ENCODE data around the gene RPS28.
"Not testable (repeated sequence)": the region's sequence is repeated elsewhere in the genome, so short reads cannot be mapped to it uniquely, and the experiment has no call there.

The RPS28 gene
- 172 to 244 (median 195) reads per million in 9 experiments for total RNA-seq

DNA sequence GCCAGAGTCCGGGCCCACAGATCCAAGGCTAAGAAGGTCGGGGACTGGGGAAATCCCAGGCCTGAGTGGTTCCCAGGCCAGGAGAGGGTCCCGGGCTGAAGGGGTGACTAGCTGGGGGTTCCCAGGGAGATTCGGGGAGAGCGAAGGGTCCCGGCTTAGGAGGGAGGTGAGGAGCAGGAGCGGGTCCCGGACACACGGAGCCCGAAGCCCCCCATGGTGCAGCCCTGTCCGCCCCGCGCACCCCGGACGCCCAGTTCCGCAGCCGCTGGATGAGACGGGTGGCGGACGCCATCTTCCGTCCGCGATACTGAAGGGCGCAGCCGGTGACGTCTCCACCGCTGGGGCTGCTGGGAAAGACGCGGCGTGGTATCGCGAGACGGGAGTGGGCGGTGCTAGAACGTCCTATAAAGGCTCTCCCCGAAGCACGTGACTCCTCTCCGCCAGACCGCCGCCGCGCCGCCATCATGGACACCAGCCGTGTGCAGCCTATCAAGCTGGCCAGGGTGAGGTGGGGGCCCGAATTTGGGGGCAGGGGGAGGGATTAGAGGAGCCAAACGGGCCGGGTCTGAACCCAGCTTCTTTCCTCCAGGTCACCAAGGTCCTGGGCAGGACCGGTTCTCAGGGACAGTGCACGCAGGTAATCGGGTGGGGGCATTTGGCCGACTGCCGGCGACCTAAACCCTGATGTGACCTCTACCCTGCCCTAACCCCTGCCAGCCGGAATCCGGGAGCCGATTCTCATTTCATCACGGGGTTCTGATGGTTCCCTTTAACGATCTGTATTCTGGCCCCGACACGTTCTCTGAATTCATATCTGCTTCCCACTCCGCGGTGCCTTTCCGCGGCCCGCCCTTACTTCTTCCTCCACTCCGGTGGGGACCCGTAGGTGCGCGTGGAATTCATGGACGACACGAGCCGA, at the start of gene RPS28, which contains the start of gene NDUFA7:
Gene RPS28 (plus strand): TSS at position 430 of the 919 bp plus-strand sequence. CDS start 35 bp downstream, at position 465.
Gene NDUFA7 (minus strand): TSS at position 309 of the 919 bp plus-strand sequence. CDS start 17 bp downstream, at position 292.
- Mint-ChIP-seq H3K27me3 (no peaks in the 10 kb centered on the region), H3K9me3 (no peaks in the 10 kb centered on the region), H3K27ac (peak within 1 kb of the TSS; percentile 98 to 99), H3K4me3 (peak within 1 kb of the TSS; percentile 95 to 98), H3K4me1 (ENCODE audit: low read depth in 2 of 2) (peaks cover 20 to 22% of the 10 kb centered on the region in 2 donors), H3K36me3 (ENCODE audit: insufficient read depth) (peaks cover 49% of the 10 kb centered on the region)
- ATAC-seq (replicated peaks) = peak; percentile 94
- peak; percentile 96 to 98 (median 97) for DNase-seq

DNA sequence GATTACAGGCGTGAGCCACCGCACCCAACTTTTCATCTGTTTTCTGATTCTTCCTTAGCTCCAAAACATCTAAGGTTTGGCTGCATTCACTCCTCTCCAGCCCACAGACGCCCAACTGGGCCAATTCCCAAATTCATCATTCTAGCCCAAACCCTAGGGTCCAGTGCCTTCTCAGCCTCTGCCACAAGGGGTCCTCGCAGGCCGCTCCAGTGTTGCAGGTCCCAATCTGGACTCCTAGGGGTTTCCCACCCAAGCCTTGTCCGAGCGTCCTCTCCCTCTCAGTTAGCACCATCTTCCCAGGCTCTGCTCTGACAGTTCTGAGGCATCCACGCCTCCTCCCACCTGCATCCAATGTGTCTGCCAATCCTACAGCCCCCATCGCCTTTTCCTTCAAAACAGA, 44.8 kb upstream of the RPS28 start:
- not testable (repeated sequence) for DNase-seq; H3K27me3 Mint-ChIP-seq; H3K9me3 Mint-ChIP-seq; H3K4me3 Mint-ChIP-seq; H3K27ac Mint-ChIP-seq; H3K4me1 Mint-ChIP-seq (ENCODE audit: low read depth in 2 of 2); H3K36me3 Mint-ChIP-seq (ENCODE audit: insufficient read depth)
- ATAC-seq (replicated peaks) = peak; percentile 61

DNA sequence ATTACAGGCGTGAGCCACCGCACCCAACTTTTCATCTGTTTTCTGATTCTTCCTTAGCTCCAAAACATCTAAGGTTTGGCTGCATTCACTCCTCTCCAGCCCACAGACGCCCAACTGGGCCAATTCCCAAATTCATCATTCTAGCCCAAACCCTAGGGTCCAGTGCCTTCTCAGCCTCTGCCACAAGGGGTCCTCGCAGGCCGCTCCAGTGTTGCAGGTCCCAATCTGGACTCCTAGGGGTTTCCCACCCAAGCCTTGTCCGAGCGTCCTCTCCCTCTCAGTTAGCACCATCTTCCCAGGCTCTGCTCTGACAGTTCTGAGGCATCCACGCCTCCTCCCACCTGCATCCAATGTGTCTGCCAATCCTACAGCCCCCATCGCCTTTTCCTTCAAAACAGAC, 30.0 kb upstream of the RPS28 start:
- not testable (repeated sequence) for H3K27ac Mint-ChIP-seq

DNA sequence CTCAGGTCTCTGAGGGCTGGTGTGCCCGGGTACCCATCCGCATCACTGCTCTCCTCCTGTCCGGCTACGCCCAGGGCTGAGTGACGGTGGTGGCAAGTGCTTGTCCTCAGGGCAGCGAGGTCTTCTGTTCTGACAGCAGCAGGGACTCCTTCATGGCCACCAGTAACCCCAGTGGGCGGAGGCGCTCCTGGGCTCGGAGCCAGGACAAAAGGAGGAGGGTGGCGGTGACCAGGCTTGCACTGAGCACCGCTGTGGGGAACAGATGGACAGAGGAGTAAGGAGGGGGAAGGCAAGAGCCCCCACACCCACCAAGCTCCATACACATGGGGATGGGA, 19.0 kb upstream of the RPS28 start:
- no peaks in the 10 kb centered on the region for H3K27me3 Mint-ChIP-seq
- peaks cover 6% of the 10 kb centered on the region for H3K36me3 Mint-ChIP-seq (ENCODE audit: insufficient read depth)
- H3K9me3 Mint-ChIP-seq = no peaks in the 10 kb centered on the region
- H3K27ac Mint-ChIP-seq = no peak overlapping the region
- H3K4me1 Mint-ChIP-seq (ENCODE audit: low read depth in 2 of 2) = peaks cover 15 to 21% of the 10 kb centered on the region in 2 donors
- no peak overlapping the region for H3K4me3 Mint-ChIP-seq
- no peak for DNase-seq
- no peak for ATAC-seq (replicated peaks)

More for the DNA sequence above, 30.0 kb upstream of the RPS28 start:
- not testable (repeated sequence) for DNase-seq; H3K9me3 Mint-ChIP-seq; H3K27me3 Mint-ChIP-seq; H3K4me3 Mint-ChIP-seq; H3K4me1 Mint-ChIP-seq (ENCODE audit: low read depth in 2 of 2); H3K36me3 Mint-ChIP-seq (ENCODE audit: insufficient read depth)
- ATAC-seq (replicated peaks) = peak; percentile 51

DNA sequence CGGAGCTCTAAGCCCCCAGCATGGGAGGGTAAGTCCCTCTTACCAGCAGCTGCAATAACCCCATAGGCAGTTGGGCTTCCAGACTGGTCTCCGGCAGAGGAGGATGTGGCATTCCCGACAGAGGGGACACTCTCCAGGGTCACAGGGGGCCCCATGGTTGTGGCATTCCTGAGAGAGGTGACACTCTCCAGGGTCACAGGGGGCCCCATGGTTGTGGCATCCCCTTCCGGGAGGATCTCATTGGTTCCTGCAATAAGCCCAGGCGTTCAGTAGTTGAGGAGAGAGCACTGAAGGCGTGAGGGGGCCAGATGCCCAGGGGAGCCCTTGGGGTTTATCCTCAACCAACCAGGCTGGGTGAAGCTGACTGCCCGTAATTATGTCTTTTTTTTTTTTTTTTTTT, 18.6 kb upstream of the RPS28 start:
- Mint-ChIP-seq H3K4me1 (ENCODE audit: low read depth in 2 of 2) (peaks cover 19 to 25% of the 10 kb centered on the region in 2 donors), H3K9me3 (no peaks in the 10 kb centered on the region), H3K36me3 (ENCODE audit: insufficient read depth) (peaks cover 10% of the 10 kb centered on the region), H3K27me3 (no peaks in the 10 kb centered on the region), H3K4me3 (no peak overlapping the region), H3K27ac (no peak overlapping the region)
- ATAC-seq (replicated peaks) = no peak
- no peak for DNase-seq

DNA sequence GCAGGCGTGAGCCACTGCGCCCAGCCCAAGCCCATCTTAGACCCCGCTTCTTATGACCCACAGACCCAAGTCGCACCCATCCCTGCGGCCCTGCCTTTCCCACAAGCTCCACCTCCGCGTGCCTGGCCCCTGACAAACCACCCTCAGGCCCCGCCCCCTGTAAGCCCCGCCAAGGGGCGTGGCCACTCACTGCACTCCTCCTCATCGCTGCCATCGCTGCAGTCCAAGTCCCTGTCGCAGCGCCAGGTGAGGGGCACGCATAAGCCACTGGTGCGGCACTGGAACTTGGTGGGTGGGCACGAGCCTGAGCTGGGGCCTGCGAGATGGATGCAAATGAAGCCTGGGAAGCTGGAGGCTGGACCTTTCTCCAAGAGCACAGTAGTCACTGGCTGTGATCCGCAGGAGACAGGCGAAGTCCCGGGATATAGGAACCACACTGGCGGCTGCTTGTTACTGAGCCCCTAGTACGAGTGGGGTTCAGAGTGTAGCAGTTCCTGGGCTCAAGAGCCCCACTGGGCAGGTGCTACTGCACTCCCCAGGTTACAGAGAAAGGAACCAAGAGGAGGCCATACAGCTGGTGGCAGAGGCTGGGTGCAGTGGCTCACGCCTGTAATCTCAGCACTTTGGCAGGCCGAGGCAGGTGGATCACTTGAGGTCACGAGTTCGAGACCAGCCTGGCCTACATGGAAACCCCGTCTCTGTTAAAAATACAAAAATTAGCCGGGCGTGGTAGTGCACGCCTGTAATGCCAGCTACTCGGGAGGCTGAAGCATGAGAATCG, 16.3 kb upstream of the RPS28 start:
- peak overlapping the region in 1 of 2 donors; percentile 95 for H3K4me3 Mint-ChIP-seq
- DNase-seq = no peak
- H3K27me3 Mint-ChIP-seq = no peaks in the 10 kb centered on the region
- no peak overlapping the region for H3K27ac Mint-ChIP-seq
- peaks cover 19% of the 10 kb centered on the region for H3K36me3 Mint-ChIP-seq (ENCODE audit: insufficient read depth)
- no peaks in the 10 kb centered on the region for H3K9me3 Mint-ChIP-seq
- ATAC-seq (replicated peaks) = no peak
- H3K4me1 Mint-ChIP-seq (ENCODE audit: low read depth in 2 of 2) = peaks cover 31 to 35% of the 10 kb centered on the region in 2 donors

DNA sequence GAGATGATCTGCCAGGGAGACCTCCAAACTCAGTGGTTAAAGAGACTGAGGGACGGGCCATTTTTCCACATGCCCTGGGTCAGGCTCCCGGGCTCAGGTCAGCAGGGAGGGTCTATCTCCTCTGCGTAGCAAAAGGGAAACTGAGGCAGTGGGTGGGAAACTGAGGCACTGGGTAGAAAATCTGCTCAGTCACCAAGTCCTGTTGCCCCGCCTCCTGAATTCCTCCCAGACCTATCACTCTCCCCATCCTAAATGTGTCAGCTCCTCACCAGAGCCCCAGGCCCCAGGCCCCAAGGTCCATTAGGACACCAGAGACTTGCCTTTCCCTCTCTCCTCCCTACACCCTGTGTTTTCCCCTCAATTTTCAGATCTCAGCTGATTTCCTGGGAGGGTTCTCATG, 15.5 kb upstream of the RPS28 start:
- peaks cover 31 to 35% of the 10 kb centered on the region in 2 donors for H3K4me1 Mint-ChIP-seq (ENCODE audit: low read depth in 2 of 2)
- DNase-seq (no peak), ATAC-seq (replicated peaks) (no peak)
- H3K4me3 Mint-ChIP-seq = peak overlapping the region in 1 of 2 donors; percentile 95
- no peaks in the 10 kb centered on the region for H3K9me3 Mint-ChIP-seq
- peaks cover 19% of the 10 kb centered on the region for H3K36me3 Mint-ChIP-seq (ENCODE audit: insufficient read depth)
- peak overlapping the region; percentile 70 to 96 for H3K27ac Mint-ChIP-seq
- no peaks in the 10 kb centered on the region for H3K27me3 Mint-ChIP-seq

DNA sequence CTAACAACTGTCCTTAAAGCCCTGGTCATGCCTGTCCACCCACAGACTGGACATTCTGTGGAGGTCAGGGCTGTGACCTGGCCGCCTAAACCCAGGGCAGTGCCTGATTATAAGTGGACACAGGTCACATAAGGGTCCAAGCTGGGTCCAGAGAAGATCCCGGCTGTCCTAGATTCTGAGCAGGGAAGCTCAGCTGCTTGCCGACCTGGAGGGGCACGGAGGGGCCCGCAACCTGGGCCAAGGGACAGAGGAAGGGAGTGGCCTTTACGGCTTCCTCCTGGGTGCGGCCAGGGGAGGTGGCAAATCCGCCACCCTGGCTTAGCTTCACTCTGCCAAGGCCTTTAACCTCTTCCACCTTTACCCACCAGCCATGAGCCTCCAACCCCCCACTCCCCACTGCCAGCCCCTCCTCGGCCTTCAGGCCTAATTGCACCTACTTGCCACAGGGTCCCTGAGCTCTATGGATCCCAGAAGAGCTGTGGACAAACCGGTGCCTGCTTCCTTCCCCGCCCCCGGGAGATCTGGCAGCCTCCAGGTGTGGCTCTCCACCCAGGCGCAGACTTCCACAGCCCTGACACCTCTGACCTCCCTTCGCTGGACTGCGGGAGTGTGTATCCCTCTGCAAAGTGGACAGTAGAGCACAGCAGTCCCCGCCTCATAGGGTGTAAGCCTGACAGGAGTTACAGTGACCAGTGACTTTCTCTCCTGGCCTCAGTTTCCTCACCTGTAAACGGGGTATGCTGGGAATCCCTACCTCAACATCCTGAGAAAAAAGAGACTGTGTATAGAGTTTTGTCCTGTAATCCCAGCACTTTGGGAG, 14.9 kb upstream of the RPS28 start:
- Mint-ChIP-seq H3K9me3 (no peaks in the 10 kb centered on the region), H3K4me1 (ENCODE audit: low read depth in 2 of 2) (peaks cover 31 to 35% of the 10 kb centered on the region in 2 donors), H3K36me3 (ENCODE audit: insufficient read depth) (peaks cover 19% of the 10 kb centered on the region), H3K4me3 (peak overlapping the region; percentile 82 to 95), H3K27ac (peak overlapping the region; percentile 70 to 96), H3K27me3 (no peaks in the 10 kb centered on the region)
- no peak for ATAC-seq (replicated peaks)
- DNase-seq = no peak

DNA sequence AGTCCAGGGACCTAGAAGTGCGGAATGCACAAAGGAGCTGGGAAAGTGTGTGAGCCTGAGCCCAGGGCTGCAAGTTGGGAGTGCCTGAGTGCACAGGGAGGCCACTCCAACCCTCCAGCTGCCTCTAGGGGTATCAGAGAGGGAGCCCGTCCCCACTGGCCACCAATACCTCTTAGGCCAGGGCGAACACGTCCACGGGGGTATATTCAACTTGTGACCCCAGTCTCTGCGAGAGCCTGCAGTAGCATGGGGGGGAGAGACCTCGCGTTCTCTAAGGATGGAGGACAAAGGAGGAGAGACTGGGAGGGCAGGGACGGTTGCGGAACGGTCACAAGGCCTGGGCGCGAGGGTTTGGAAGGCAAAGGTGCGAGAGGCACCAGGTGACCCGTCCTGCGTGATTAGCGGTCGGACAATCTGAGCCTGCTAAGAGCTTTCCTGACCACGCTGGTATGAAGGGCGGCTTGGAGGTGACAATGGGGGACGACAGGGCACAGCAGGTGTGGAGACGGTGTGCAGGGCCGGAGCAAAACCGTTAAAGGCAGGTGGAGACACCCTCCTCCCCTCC, 13.8 kb upstream of the RPS28 start:
- peak overlapping the region; percentile 93 to 96 for H3K27ac Mint-ChIP-seq
- H3K4me1 Mint-ChIP-seq (ENCODE audit: low read depth in 2 of 2) = peaks cover 33 to 35% of the 10 kb centered on the region in 2 donors
- H3K36me3 Mint-ChIP-seq (ENCODE audit: insufficient read depth) = peaks cover 22% of the 10 kb centered on the region
- DNase-seq (no peak), ATAC-seq (replicated peaks) (no peak)
- no peaks in the 10 kb centered on the region for H3K9me3 Mint-ChIP-seq
- H3K4me3 Mint-ChIP-seq = peak overlapping the region; percentile 82 to 95
- no peaks in the 10 kb centered on the region for H3K27me3 Mint-ChIP-seq

DNA sequence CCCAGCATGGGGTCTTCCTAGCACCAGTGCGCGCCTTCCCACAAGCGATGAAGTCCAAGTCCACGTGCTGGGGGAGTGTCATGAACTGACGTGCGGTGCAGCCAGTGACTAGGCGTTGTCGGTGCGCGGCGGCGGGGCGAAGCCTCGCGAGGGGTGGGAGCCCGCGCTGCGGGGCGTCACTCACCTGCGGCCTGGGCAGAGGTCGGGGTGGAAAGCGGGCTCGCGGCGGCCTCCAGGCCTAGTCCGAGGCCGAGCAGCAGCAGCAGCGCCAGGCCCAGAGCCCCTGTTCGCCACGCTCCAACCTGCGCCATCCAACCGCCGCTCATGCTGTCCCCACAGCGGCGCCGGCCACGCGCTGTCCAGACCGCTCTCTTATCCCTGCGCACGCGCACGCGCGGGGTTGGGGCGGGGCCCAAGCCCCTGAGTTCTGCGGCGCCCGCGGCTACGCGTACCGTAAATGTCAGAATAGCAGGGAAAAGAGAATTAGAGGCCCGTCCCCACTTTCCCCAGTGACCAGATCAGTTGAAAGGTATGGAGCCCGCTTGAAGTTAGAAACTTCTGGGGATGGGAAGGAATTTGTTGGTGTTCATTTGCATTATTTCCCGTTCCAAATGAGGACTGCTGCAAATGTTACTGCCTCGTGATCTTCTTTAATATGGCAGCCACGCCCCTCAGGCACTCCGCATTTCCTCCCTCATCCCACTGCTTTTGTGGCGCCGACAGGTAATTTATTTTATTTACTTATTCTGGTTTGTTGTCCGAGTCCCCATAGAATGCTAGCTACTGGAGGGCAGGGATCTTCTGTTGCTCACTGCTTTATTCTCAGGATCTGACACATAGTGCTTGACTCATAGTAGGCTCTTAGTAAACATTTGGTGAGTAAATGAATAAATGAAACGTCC, 13.1 kb upstream of the RPS28 start, which contains the start of gene CD320:
Gene CD320 (minus strand): TSS at position 394 of the 902 bp plus-strand sequence. CDS start 68 bp downstream, at position 326.
- Mint-ChIP-seq H3K36me3 (ENCODE audit: insufficient read depth) (peaks cover 29% of the 10 kb centered on the region), H3K27me3 (no peaks in the 10 kb centered on the region)

DNA sequence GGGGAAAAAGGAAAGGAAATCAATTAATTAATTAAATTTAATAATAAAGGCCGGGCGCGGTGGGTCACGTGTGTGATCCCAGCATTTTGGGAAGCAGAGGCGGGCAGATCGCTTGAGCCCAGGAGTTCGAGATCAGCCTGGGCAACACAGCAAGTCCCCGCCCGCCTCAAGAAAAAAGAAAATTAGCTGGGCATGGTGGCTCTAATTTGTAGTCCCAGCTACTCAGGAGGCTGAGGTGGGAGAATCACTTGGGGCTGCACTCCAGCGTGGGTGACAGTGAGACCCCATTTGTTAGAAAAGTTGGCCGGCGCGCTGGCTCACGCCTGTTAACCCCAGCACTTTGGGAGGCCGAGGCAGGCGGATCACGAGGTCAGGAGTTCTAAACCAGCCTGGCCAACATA, 12.4 kb upstream of the RPS28 start:
- H3K27ac Mint-ChIP-seq = peak overlapping the region; percentile 93 to 96
- no peaks in the 10 kb centered on the region for H3K9me3 Mint-ChIP-seq
- DNase-seq (no peak), ATAC-seq (replicated peaks) (no peak)
- H3K4me1 Mint-ChIP-seq (ENCODE audit: low read depth in 2 of 2) = peaks cover 33 to 35% of the 10 kb centered on the region in 2 donors
- H3K36me3 Mint-ChIP-seq (ENCODE audit: insufficient read depth) = peaks cover 32% of the 10 kb centered on the region
- no peaks in the 10 kb centered on the region for H3K27me3 Mint-ChIP-seq
- peak overlapping the region; percentile 82 to 95 for H3K4me3 Mint-ChIP-seq

More for the DNA sequence above, 13.1 kb upstream of the RPS28 start, which contains the start of gene CD320:
- H3K9me3 Mint-ChIP-seq = no peaks in the 10 kb centered on the region
- ATAC-seq (replicated peaks) (peak; percentile 90), DNase-seq (peak; percentile 80 to 83 (median 81))
- H3K4me3 Mint-ChIP-seq = peak within 1 kb of the TSS; percentile 82 to 95
- H3K27ac Mint-ChIP-seq = peak within 1 kb of the TSS; percentile 93 to 96
- peaks cover 33 to 35% of the 10 kb centered on the region in 2 donors for H3K4me1 Mint-ChIP-seq (ENCODE audit: low read depth in 2 of 2)
